IMR-90 (cell line): ENCODE results near the gene RBFOX2. TPM values are rescaled to one million over a fixed set of nuclear protein-coding genes. Genes with fewer than 3 reads are reported as not detected.

Experiments
- ATAC-seq: fragments of 200-7000 bp; cut with Tn5 transposase; 2 replicates; pipeline ENCODE4 v1.9.1; 2020; ENCODE audit warnings: low read depth, mild to moderate bottlenecking, moderate library complexity
- BruUV-seq: library from RNA; stranded (reverse); fragments of 400-500 nt; replicated peaks from 2 replicates; lab custom pipeline; 2021; lab: Mats Ljungman, UMichigan
- CTCF ChIA-PET: fragments of 300-600 bp; formaldehyde crosslinking; extraction: SDS; loops from one replicate; lab custom pipeline; 2021; ENCODE audit warnings: antibody characterized with exemption; lab: Yijun Ruan, JAX
- POLR2A ChIA-PET: fragments of 300-600 bp; sonication (Branson Sonifier 250); formaldehyde crosslinking; loops from one replicate; lab custom pipeline; 2022; ENCODE audit warnings: antibody characterized with exemption; ENCODE audit not compliant: unreplicated experiment; lab: Charles Lee
- DNase-seq: peaks from one replicate; pipeline ENCODE4 v3.0.0; 2013
- H2AFZ ChIP-seq: replicated peaks from 2 replicates; pipeline ENCODE3; 2013; ENCODE audit warnings: low read length, mild to moderate bottlenecking; ENCODE audit not compliant: poor library complexity
- H2AK5ac ChIP-seq: 2 replicates; pipeline ENCODE4 v1.6.1; 2013; ENCODE audit warnings: low read depth, low read length, inconsistent platforms
- H2AK9ac ChIP-seq: replicated peaks from 2 replicates; pipeline ENCODE3; 2013; ENCODE audit warnings: mild to moderate bottlenecking, low read depth, low read length, moderate library complexity; ENCODE audit not compliant: poor library complexity
- H2BK120ac ChIP-seq: 2 replicates; pipeline ENCODE4 v1.6.1; 2013; ENCODE audit warnings: low read depth, low read length, inconsistent platforms
- H2BK15ac ChIP-seq: 3 replicates; pipeline ENCODE4 v1.6.1; 2013; ENCODE audit warnings: low read depth, low read length, inconsistent platforms
- H2BK20ac ChIP-seq: 2 replicates; pipeline ENCODE4 v1.6.1; 2013; ENCODE audit warnings: low read depth, mild to moderate bottlenecking, inconsistent platforms, low read length, moderate library complexity
- H2BK5ac ChIP-seq: 2 replicates; pipeline ENCODE4 v1.6.1; 2013; ENCODE audit warnings: mild to moderate bottlenecking, low read depth, low read length, inconsistent platforms; ENCODE audit not compliant: poor library complexity, severe bottlenecking
- H3K14ac ChIP-seq: replicated peaks from 2 replicates; pipeline ENCODE4 v1.6.1; 2013; ENCODE audit warnings: low read depth, low read length, inconsistent platforms
- H3K18ac ChIP-seq: 2 replicates; pipeline ENCODE4 v1.6.1; 2013; ENCODE audit warnings: low read depth, low read length, control low read depth
- H3K23ac ChIP-seq: 2 replicates; pipeline ENCODE4 v1.6.1; 2013; ENCODE audit warnings: low read depth, low read length, inconsistent platforms
- H3K27ac ChIP-seq: 2 replicates; pipeline ENCODE4 v1.5.1; 2013; ENCODE audit warnings: mild to moderate bottlenecking, control low read depth, low read length; ENCODE audit not compliant: insufficient read depth
- H3K27me3 ChIP-seq: 2 replicates; pipeline ENCODE4 v1.6.1; 2013; ENCODE audit warnings: low read length; ENCODE audit not compliant: control insufficient read depth, insufficient read depth
- H3K36me3 ChIP-seq: 2 replicates; pipeline ENCODE4 v1.6.1; 2013; ENCODE audit warnings: low read length, mixed read lengths; ENCODE audit not compliant: control insufficient read depth, insufficient read depth
- H3K4ac ChIP-seq: 2 replicates; pipeline ENCODE4 v1.6.1; 2013; ENCODE audit warnings: low read depth, low read length, inconsistent platforms
- H3K4me1 ChIP-seq: 2 replicates; pipeline ENCODE4 v1.6.1; 2013; ENCODE audit warnings: low read length, mixed read lengths; ENCODE audit not compliant: control insufficient read depth, insufficient read depth
- H3K4me2 ChIP-seq: 2 replicates; pipeline ENCODE4 v1.6.1; 2013; ENCODE audit warnings: low read depth, mild to moderate bottlenecking, control low read depth, low read length, moderate library complexity
- H3K4me3 ChIP-seq: 2 replicates; pipeline ENCODE4 v1.5.1; 2013; ENCODE audit warnings: low read depth, mild to moderate bottlenecking, control low read depth, low read length, moderate library complexity; ENCODE audit not compliant: insufficient read depth
- H3K56ac ChIP-seq: 2 replicates; pipeline ENCODE4 v1.6.1; 2013; ENCODE audit warnings: low read length, inconsistent platforms; ENCODE audit not compliant: insufficient read depth; ENCODE audit errors: extremely low read depth
- H3K79me1 ChIP-seq, 2 experiments: 2 replicates each; pipeline ENCODE4 v1.6.1; 2013; ENCODE audit warnings: low read length in 2 of 2, inconsistent platforms in 1 of 2, low read depth in 1 of 2
- H3K9ac ChIP-seq: 2 replicates; pipeline ENCODE4 v1.6.1; 2013; ENCODE audit warnings: low read depth, low read length, control low read depth
- H3K9me1 ChIP-seq: 2 replicates; pipeline ENCODE4 v1.6.1; 2013; ENCODE audit warnings: low read length, inconsistent platforms; ENCODE audit not compliant: insufficient read depth
- H3K9me3 ChIP-seq: 2 replicates; pipeline ENCODE4 v1.6.1; 2013; ENCODE audit warnings: low read length; ENCODE audit not compliant: control insufficient read depth, insufficient read depth
- H4K20me1 ChIP-seq: 2 replicates; pipeline ENCODE4 v1.6.1; 2013; ENCODE audit warnings: low read length, inconsistent platforms; ENCODE audit not compliant: insufficient read depth
- H4K5ac ChIP-seq: 2 replicates; pipeline ENCODE4 v1.6.1; 2013; ENCODE audit warnings: mild to moderate bottlenecking, low read depth, low read length, control low read depth
- H4K8ac ChIP-seq, 2 experiments: 2 replicates each; pipeline ENCODE4 v1.6.1; 2013; ENCODE audit warnings: low read depth in 2 of 2, low read length in 2 of 2, control low read depth in 1 of 2, inconsistent platforms in 1 of 2
- H4K91ac ChIP-seq: 2 replicates; pipeline ENCODE4 v1.6.1; 2013; ENCODE audit warnings: low read depth, low read length, inconsistent platforms; ENCODE audit not compliant: insufficient read depth
- BHLHE40 ChIP-seq: fragments of 150-350 bp; IDR thresholded peaks from 2 replicates; pipeline ENCODE4 v1.6.1; 2016; ENCODE audit warnings: mild to moderate bottlenecking, low read depth, low read length
- CEBPB ChIP-seq: IDR thresholded peaks from 2 replicates; pipeline ENCODE4 v1.6.1; 2012; ENCODE audit warnings: low read depth, low read length, improper control_type of control experiment
- CHD1 ChIP-seq: IDR thresholded peaks from 2 replicates; pipeline ENCODE4 v1.6.1; 2012; ENCODE audit warnings: low read depth, low read length, improper control_type of control experiment
- CTCF ChIP-seq: conservative IDR thresholded peaks from 2 replicates; pipeline ENCODE4 v1.5.1; 2012; ENCODE audit warnings: mild to moderate bottlenecking, low read depth, low read length, improper control_type of control experiment
- FOS ChIP-seq: fragments of 150-350 bp; IDR thresholded peaks from 2 replicates; pipeline ENCODE4 v1.6.1; 2016; ENCODE audit warnings: low read depth, low read length
- MAFK ChIP-seq: IDR thresholded peaks from 2 replicates; pipeline ENCODE4 v1.6.1; 2012; ENCODE audit warnings: low read depth, low read length, improper control_type of control experiment
- MAZ ChIP-seq: IDR thresholded peaks from 2 replicates; pipeline ENCODE4 v1.6.1; 2012; ENCODE audit warnings: low read depth, mild to moderate bottlenecking, low read length, improper control_type of control experiment, moderate library complexity, borderline replicate concordance
- MXI1 ChIP-seq: IDR thresholded peaks from 2 replicates; pipeline ENCODE4 v1.6.1; 2012; ENCODE audit warnings: low read depth, mild to moderate bottlenecking, low read length, moderate library complexity, borderline replicate concordance
- NFE2L2 ChIP-seq: fragments of 150-350 bp; IDR thresholded peaks from 2 replicates; pipeline ENCODE4 v1.6.1; 2016; ENCODE audit warnings: low read depth, mild to moderate bottlenecking, low read length
- POLR2A ChIP-seq: IDR thresholded peaks from 2 replicates; pipeline ENCODE4 v1.6.1; 2012; ENCODE audit warnings: mild to moderate bottlenecking, low read depth, low read length
- RAD21 ChIP-seq: IDR thresholded peaks from 2 replicates; pipeline ENCODE4 v1.6.1; 2012; ENCODE audit warnings: low read length, improper control_type of control experiment
- RCOR1 ChIP-seq: IDR thresholded peaks from 2 replicates; pipeline ENCODE4 v1.6.1; 2012; ENCODE audit warnings: mild to moderate bottlenecking, low read length, improper control_type of control experiment; ENCODE audit not compliant: insufficient replicate concordance
- RFX5 ChIP-seq: IDR thresholded peaks from 2 replicates; pipeline ENCODE4 v1.8.0; 2012; ENCODE audit warnings: low read depth, mild to moderate bottlenecking, low read length, moderate library complexity
- SMC3 ChIP-seq: fragments of 150-350 bp; IDR thresholded peaks from 2 replicates; pipeline ENCODE4 v1.6.1; 2016; ENCODE audit warnings: low read depth, mild to moderate bottlenecking, antibody characterized with exemption, low read length, moderate library complexity
- whole genome bisulfite sequencing, 2 experiments: methylation state at CpG; one replicate each; pipeline versions ENCODE4 v1.1.5 to v1.1.7; 2013; ENCODE audit warnings: missing lambda C conversion rate in 2 of 2; ENCODE audit not compliant: insufficient read length in 1 of 2; ENCODE audit errors: extremely low coverage in 2 of 2; 5-methylcytosine and 5-hydroxymethylcytosine counted together
- dilution Hi-C: fragments of 300-500 bp; cut with HindIII; formaldehyde crosslinking; loops from one replicate; pipeline ENCODE4 v1.14.3; 2018; ENCODE audit warnings: low sequenced_read_pairs; ENCODE audit not compliant: unreplicated experiment
- in situ Hi-C: fragments of 300-500 bp; cut with MboI; formaldehyde crosslinking; loops from 3 replicates; pipeline ENCODE4 v1.14.3; 2019; ENCODE audit warnings: low sequenced_read_pairs, inconsistent platforms, mixed read lengths
- intact Hi-C: fragments of 100-400 bp; cut with micrococcal nuclease; formaldehyde crosslinking; loops from 2 replicates; pipeline ENCODE4 v1.10.0; 2022
- polyA plus RNA-seq, 3 experiments: library from polyadenylated mRNA; depleted of rRNA; stranded (reverse); fragments of >200 nt; gene quantifications; 2 replicates each; pipeline ENCODE4 v1.2.3, GENCODE V29; 2012; ENCODE audit warnings: low replicate concordance in 1 of 3
- total RNA-seq: library from RNA; depleted of rRNA; stranded (reverse); fragments of >200 nt; gene quantifications from 2 replicates; pipeline ENCODE4 v1.2.3, GENCODE V29; 2012
- TF ChIP-seq, protein P1 (sequence below): fragments of 150-350 bp; IDR thresholded peaks from 2 replicates; pipeline ENCODE4 v1.6.1; 2017; ENCODE audit warnings: mild to moderate bottlenecking, antibody characterized with exemption, low read length, low read depth
- TF ChIP-seq, protein P2 (sequence below): fragments of 150-350 bp; IDR thresholded peaks from 2 replicates; pipeline ENCODE4 v1.6.1; 2016; ENCODE audit warnings: low read depth, mild to moderate bottlenecking, low read length, moderate library complexity, borderline replicate concordance

The RBFOX2 gene
- total and polyA plus RNA-seq, 2 of the 4 experiments (the other 2 are of a cell fraction) = 146 to 178 TPM

- H3K9me1 ChIP-seq = peaks cover 11% of the 10 kb centered on the region
- intact Hi-C loops (loop anchor here (5.0 kb wide), 1 partner anchor 40 kb away; no protein-coding TSS in a partner anchor), dilution Hi-C loops (no loop called here), in situ Hi-C loops (no loop called here)
- H3K18ac ChIP-seq = no peak overlapping the region
- TF ChIP-seq, protein P1, sequence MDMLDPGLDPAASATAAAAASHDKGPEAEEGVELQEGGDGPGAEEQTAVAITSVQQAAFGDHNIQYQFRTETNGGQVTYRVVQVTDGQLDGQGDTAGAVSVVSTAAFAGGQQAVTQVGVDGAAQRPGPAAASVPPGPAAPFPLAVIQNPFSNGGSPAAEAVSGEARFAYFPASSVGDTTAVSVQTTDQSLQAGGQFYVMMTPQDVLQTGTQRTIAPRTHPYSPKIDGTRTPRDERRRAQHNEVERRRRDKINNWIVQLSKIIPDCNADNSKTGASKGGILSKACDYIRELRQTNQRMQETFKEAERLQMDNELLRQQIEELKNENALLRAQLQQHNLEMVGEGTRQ = no peak
- TF ChIP-seq BHLHE40 (no peak), CEBPB (no peak), MXI1 (no peak), POLR2A (no peak), FOS (no peak), RFX5 (no peak), RAD21 (no peak), MAFK (no peak), NFE2L2 (no peak), MAZ (no peak), RCOR1 (no peak), CHD1 (no peak), CTCF (no peak), SMC3 (no peak)
- TF ChIP-seq, protein P2, sequence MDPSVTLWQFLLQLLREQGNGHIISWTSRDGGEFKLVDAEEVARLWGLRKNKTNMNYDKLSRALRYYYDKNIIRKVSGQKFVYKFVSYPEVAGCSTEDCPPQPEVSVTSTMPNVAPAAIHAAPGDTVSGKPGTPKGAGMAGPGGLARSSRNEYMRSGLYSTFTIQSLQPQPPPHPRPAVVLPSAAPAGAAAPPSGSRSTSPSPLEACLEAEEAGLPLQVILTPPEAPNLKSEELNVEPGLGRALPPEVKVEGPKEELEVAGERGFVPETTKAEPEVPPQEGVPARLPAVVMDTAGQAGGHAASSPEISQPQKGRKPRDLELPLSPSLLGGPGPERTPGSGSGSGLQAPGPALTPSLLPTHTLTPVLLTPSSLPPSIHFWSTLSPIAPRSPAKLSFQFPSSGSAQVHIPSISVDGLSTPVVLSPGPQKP = no peak
- ChIA-PET POLR2A (no interaction called here), CTCF (no interaction called here)
- no peak overlapping the region for H2AFZ ChIP-seq
- no peak overlapping the region for H4K5ac ChIP-seq
- peaks cover 58% of the 10 kb centered on the region; the same call in 1 of the 2 replicates for H4K20me1 ChIP-seq
- no peak overlapping the region for H2AK9ac ChIP-seq
- H3K4me3 ChIP-seq = no peak overlapping the region
- H2BK15ac ChIP-seq = no peak overlapping the region
- DNase-seq (no peak), ATAC-seq (no peak)
- no peak overlapping the region for H3K4ac ChIP-seq
- H3K27me3 ChIP-seq = no peaks in the 10 kb centered on the region
- peaks cover 4% of the 10 kb centered on the region for H3K4me1 ChIP-seq
- no peak overlapping the region for H2BK120ac ChIP-seq
- no TSS peak for BruUV-seq
- 100% methylated on average over 2 of the region's 7 CpGs; no CpG with 5 or more reads in 1 of the 2 experiments for WGBS, 2 experiments
- no peaks in the 10 kb centered on the region for H3K36me3 ChIP-seq
- no peak overlapping the region for H3K23ac ChIP-seq
- no peak overlapping the region for H4K8ac ChIP-seq
- no peak overlapping the region for H3K27ac ChIP-seq
- H3K14ac ChIP-seq = no peak overlapping the region
- no peak overlapping the region for H2BK5ac ChIP-seq
- no peak overlapping the region for H3K56ac ChIP-seq
- no peak overlapping the region for H4K91ac ChIP-seq
- no peak overlapping the region for H2AK5ac ChIP-seq
- H3K79me1 ChIP-seq = peaks cover 34 to 68% of the 10 kb centered on the region in 2 experiments
- no peak overlapping the region for H2BK20ac ChIP-seq
- H3K9me3 ChIP-seq = no peaks in the 10 kb centered on the region
- no peak overlapping the region for H3K4me2 ChIP-seq
- no peak overlapping the region for H3K9ac ChIP-seq
Observed at GRCh38 chr22:35862697-35863096, 165.9 kb downstream of the RBFOX2 start.
